HG02763 (cell line): ENCODE data around the gene ANKRD27.
"Not testable (repeated sequence)": the region's sequence is repeated elsewhere in the genome, so short reads cannot be mapped to it uniquely, and the experiment has no call there.

ENCODE experiments used
- ATAC-seq: cut with Tn5 transposase; IDR thresholded peaks from one replicate; pipeline ENCODE4 v1.9.1; 2021; ENCODE audit warnings: mild to moderate bottlenecking, moderate library complexity; ENCODE audit not compliant: unreplicated experiment

ANKRD27 gene

GRCh38 chr19:32674931-32675719 lies at the start of gene ANKRD27:
Gene ANKRD27 (minus strand): TSS chr19:32675180. CDS start chr19:32659015, 16,165 bp downstream.
- peak; percentile 98 for ATAC-seq

- no peak for ATAC-seq
Observed at GRCh38 chr19:32720936-32721250, 45.9 kb upstream of the ANKRD27 start.

- ATAC-seq: no peak
Observed at GRCh38 chr19:32720216-32720935, 45.4 kb upstream of the ANKRD27 start.

GRCh38 chr19:32719611-32720059 lies 44.7 kb upstream of the ANKRD27 start, which contains the start of gene TDRD12:
Gene TDRD12 (plus strand): TSS chr19:32719767. CDS start chr19:32720073, 306 bp downstream.
- ATAC-seq: no peak

- ATAC-seq: no peak
Observed at GRCh38 chr19:32718286-32718685, 43.3 kb upstream of the ANKRD27 start.

- no peak for ATAC-seq
Observed at GRCh38 chr19:32717496-32717895, 42.5 kb upstream of the ANKRD27 start.

GRCh38 chr19:32716203-32716602 lies 41.2 kb upstream of the ANKRD27 start:
- not testable (repeated sequence) for ATAC-seq

- no peak for ATAC-seq
Observed at GRCh38 chr19:32711747-32712146, 36.8 kb upstream of the ANKRD27 start.

GRCh38 chr19:32709032-32709431 lies 34.1 kb upstream of the ANKRD27 start:
- no peak for ATAC-seq

- no peak for ATAC-seq
Observed at GRCh38 chr19:32708457-32708856, 33.5 kb upstream of the ANKRD27 start.

GRCh38 chr19:32704006-32704405 lies 29.0 kb upstream of the ANKRD27 start:
- ATAC-seq: not testable (repeated sequence)

GRCh38 chr19:32702010-32702409 lies 27.0 kb upstream of the ANKRD27 start:
- ATAC-seq: no peak

- not testable (repeated sequence) for ATAC-seq
Observed at GRCh38 chr19:32700129-32700528, 25.1 kb upstream of the ANKRD27 start.

GRCh38 chr19:32696771-32697170 lies 21.8 kb upstream of the ANKRD27 start:
- not testable (repeated sequence) for ATAC-seq

- not testable (repeated sequence) for ATAC-seq
Observed at GRCh38 chr19:32695506-32695905, 20.5 kb upstream of the ANKRD27 start.

- not testable (repeated sequence) for ATAC-seq
Observed at GRCh38 chr19:32694851-32695250, 19.9 kb upstream of the ANKRD27 start.

GRCh38 chr19:32694316-32694715 lies 19.3 kb upstream of the ANKRD27 start:
- ATAC-seq: not testable (repeated sequence)

GRCh38 chr19:32693151-32694108 lies 18.4 kb upstream of the ANKRD27 start:
- ATAC-seq: not testable (repeated sequence)

GRCh38 chr19:32692727-32693061 lies 17.7 kb upstream of the ANKRD27 start:
- ATAC-seq: no peak

GRCh38 chr19:32691952-32692726 lies 17.2 kb upstream of the ANKRD27 start:
- ATAC-seq: peak; percentile 61
